NCI-H2029 treated with DMSO at 0.1 percent for 48 hours (cell line): Measurements from ENCODE around the gene METRN.

Experiments
- DNase-seq: peaks from one replicate; lab custom pipeline; 2025; lab: John Stamatoyannopoulos, UW

The METRN gene

GRCh38 chr16:760065-760464 is 45.1 kb downstream of the METRN start:
- no peak for DNase-seq

- DNase-seq = no peak
Measured at GRCh38 chr16:760545-761343, 45.8 kb downstream of the METRN start, which contains the start of gene MSLN. Gene MSLN, plus strand, starts transcription at chr16:760734. Its CDS starts 1,947 bp downstream, at chr16:762681.

- no peak for DNase-seq
Measured at GRCh38 chr16:761625-762513, 47.0 kb downstream of the METRN start.

- DNase-seq = no peak
Measured at GRCh38 chr16:762595-763268, 47.8 kb downstream of the METRN start.

- no peak for DNase-seq
Measured at GRCh38 chr16:763369-764183, 48.7 kb downstream of the METRN start.

- no peak for DNase-seq
Measured at GRCh38 chr16:764184-764750, 49.3 kb downstream of the METRN start.

GRCh38 chr16:764848-765487 is 50.0 kb downstream of the METRN start:
- DNase-seq = no peak

- DNase-seq = no peak
Measured at GRCh38 chr16:765488-765865, 50.6 kb downstream of the METRN start.

GRCh38 chr16:766008-766819 is 51.3 kb downstream of the METRN start:
- DNase-seq = no peak

GRCh38 chr16:766820-767640 is 52.1 kb downstream of the METRN start:
- DNase-seq = no peak

GRCh38 chr16:767743-768235 is 52.9 kb downstream of the METRN start:
- no peak for DNase-seq

GRCh38 chr16:768428-768827 is 53.5 kb downstream of the METRN start:
- no peak for DNase-seq
